HUES64 (cell line): ENCODE measurements around the gene SLC39A11. TPM values are rescaled to one million over a fixed set of nuclear protein-coding genes. Genes with fewer than 3 reads are reported as not detected.
"Not testable (repeated sequence)": the region's sequence is repeated elsewhere in the genome, so short reads cannot be mapped to it uniquely, and the experiment has no call there.

Experiments
- H3K27ac ChIP-seq: 2 replicates; pipeline ENCODE4 v1.7.0; 2013; ENCODE audit warnings: low read depth, low read length, inconsistent platforms
- H3K27me3 ChIP-seq: 2 replicates; pipeline ENCODE4 v1.6.1; 2013; ENCODE audit warnings: mild to moderate bottlenecking, low read length; ENCODE audit not compliant: insufficient read depth
- H3K36me3 ChIP-seq: 2 replicates; pipeline ENCODE4 v1.6.1; 2013; ENCODE audit warnings: mild to moderate bottlenecking, low read length; ENCODE audit not compliant: insufficient read depth
- H3K4me1 ChIP-seq: 2 replicates; pipeline ENCODE4 v1.6.1; 2013; ENCODE audit warnings: mild to moderate bottlenecking, low read length, moderate library complexity; ENCODE audit not compliant: insufficient read depth
- H3K4me3 ChIP-seq: 2 replicates; pipeline ENCODE4 v1.5.1; 2013; ENCODE audit warnings: mild to moderate bottlenecking, low read length, moderate library complexity
- H3K9ac ChIP-seq: 2 replicates; pipeline ENCODE4 v1.6.1; 2013; ENCODE audit warnings: mild to moderate bottlenecking, low read depth, low read length
- H3K9me3 ChIP-seq: 2 replicates; pipeline ENCODE4 v1.6.1; 2013; ENCODE audit warnings: low read depth, low read length; ENCODE audit not compliant: insufficient read depth
- WGBS: fragments of 150-250, 120-280 bp; methylation state at CpG from one replicate; pipeline ENCODE4 v1.1.7; 2013; ENCODE audit warnings: missing lambda C conversion rate; 5-methylcytosine and 5-hydroxymethylcytosine counted together
- polyA plus RNA-seq, 2 experiments: library from polyadenylated mRNA; stranded (reverse); fragments of 50-300 nt; gene quantifications; one replicate each; pipeline ENCODE4 v1.2.3, GENCODE V29; 2013

SLC39A11 gene, protein sequence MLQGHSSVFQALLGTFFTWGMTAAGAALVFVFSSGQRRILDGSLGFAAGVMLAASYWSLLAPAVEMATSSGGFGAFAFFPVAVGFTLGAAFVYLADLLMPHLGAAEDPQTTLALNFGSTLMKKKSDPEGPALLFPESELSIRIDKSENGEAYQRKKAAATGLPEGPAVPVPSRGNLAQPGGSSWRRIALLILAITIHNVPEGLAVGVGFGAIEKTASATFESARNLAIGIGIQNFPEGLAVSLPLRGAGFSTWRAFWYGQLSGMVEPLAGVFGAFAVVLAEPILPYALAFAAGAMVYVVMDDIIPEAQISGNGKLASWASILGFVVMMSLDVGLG
- polyA plus RNA-seq (2013, experiment 1 of 2): 4.6 TPM
- polyA plus RNA-seq (2013, experiment 2 of 2): 6.5 TPM

GRCh38 chr17:73092523-73093135, at the start of gene SLC39A11:
SLC39A11 (minus strand) TSS chr17:73092688; CDS start chr17:73088764, 3,924 bp downstream.
- no peaks in the 10 kb centered on the region for H3K36me3 ChIP-seq
- 19% methylated on average over 23 of the region's 23 CpGs for WGBS
- peak within 1 kb of the TSS; percentile 28; the same call in 1 of the 2 replicates for H3K9ac ChIP-seq
- H3K27me3 ChIP-seq: no peaks in the 10 kb centered on the region
- peaks cover 7% of the 10 kb centered on the region for H3K4me1 ChIP-seq
- H3K4me3 ChIP-seq: peak within 1 kb of the TSS; percentile 66
- H3K27ac ChIP-seq: no peak within 1 kb of the TSS
- no peaks in the 10 kb centered on the region for H3K9me3 ChIP-seq

GRCh38 chr17:73141411-73141810, 48.9 kb upstream of the SLC39A11 start:
- Histone ChIP-seq H3K36me3 (no peaks in the 10 kb centered on the region), H3K4me3 (no peak overlapping the region), H3K27me3 (no peaks in the 10 kb centered on the region), H3K27ac (no peak overlapping the region), H3K9me3 (no peaks in the 10 kb centered on the region), H3K4me1 (no peaks in the 10 kb centered on the region), H3K9ac (no peak overlapping the region)
- 89% methylated on average over 6 of the region's 6 CpGs for WGBS

GRCh38 chr17:73140566-73140965, 48.1 kb upstream of the SLC39A11 start:
- no peaks in the 10 kb centered on the region for H3K4me1 ChIP-seq
- H3K9me3 ChIP-seq: no peaks in the 10 kb centered on the region
- H3K36me3 ChIP-seq: no peaks in the 10 kb centered on the region
- 68% methylated on average over 5 of the region's 5 CpGs for WGBS
- no peak overlapping the region for H3K4me3 ChIP-seq
- H3K27ac ChIP-seq: no peak overlapping the region
- no peak overlapping the region for H3K9ac ChIP-seq
- no peaks in the 10 kb centered on the region for H3K27me3 ChIP-seq

- 67% methylated on average over 4 of the region's 4 CpGs for WGBS
- H3K4me3 ChIP-seq: no peak overlapping the region
- no peak overlapping the region for H3K9ac ChIP-seq
- no peaks in the 10 kb centered on the region for H3K36me3 ChIP-seq
- no peaks in the 10 kb centered on the region for H3K4me1 ChIP-seq
- H3K9me3 ChIP-seq: no peaks in the 10 kb centered on the region
- H3K27ac ChIP-seq: no peak overlapping the region
- H3K27me3 ChIP-seq: no peaks in the 10 kb centered on the region
Measured at GRCh38 chr17:73139296-73139695, 46.8 kb upstream of the SLC39A11 start.

- whole genome bisulfite sequencing: 88% methylated on average over 11 of the region's 11 CpGs
- H3K27me3 ChIP-seq: no peaks in the 10 kb centered on the region
- no peaks in the 10 kb centered on the region for H3K36me3 ChIP-seq
- H3K4me3 ChIP-seq: no peak overlapping the region
- no peaks in the 10 kb centered on the region for H3K4me1 ChIP-seq
- no peak overlapping the region for H3K9ac ChIP-seq
- H3K9me3 ChIP-seq: no peaks in the 10 kb centered on the region
- no peak overlapping the region for H3K27ac ChIP-seq
Measured at GRCh38 chr17:73138541-73139138, 46.2 kb upstream of the SLC39A11 start.

DNA sequence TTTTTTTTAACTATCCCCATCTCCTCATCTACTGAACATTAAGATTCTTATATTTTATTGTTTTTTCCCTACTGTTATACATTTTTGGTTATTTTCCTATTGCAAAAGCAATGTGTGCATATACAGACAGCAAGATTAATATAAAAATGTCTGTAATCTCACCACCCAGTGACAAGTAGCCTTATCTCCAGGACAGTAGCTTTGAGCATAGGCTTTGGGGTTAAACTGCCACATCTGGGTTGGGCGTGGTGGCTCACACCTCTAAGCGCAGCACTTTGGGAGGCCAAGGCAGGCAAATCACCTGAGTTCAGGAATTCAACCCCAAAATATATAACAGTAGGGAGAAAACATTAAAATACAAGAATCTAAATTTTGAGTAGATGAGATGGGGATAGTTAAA, 44.9 kb upstream of the SLC39A11 start:
- H3K9me3 ChIP-seq: no peaks in the 10 kb centered on the region
- no peak overlapping the region for H3K27ac ChIP-seq
- no peaks in the 10 kb centered on the region for H3K36me3 ChIP-seq
- H3K4me3 ChIP-seq: no peak overlapping the region
- 96% methylated on average over 2 of the region's 2 CpGs for WGBS
- peaks cover 3% of the 10 kb centered on the region; the same call in 1 of the 2 replicates for H3K4me1 ChIP-seq
- H3K9ac ChIP-seq: no peak overlapping the region
- H3K27me3 ChIP-seq: no peaks in the 10 kb centered on the region

GRCh38 chr17:73135766-73136165, 43.3 kb upstream of the SLC39A11 start:
- H3K9ac ChIP-seq: no peak overlapping the region
- 94% methylated on average over 3 of the region's 4 CpGs for WGBS
- H3K4me1 ChIP-seq: peaks cover 11% of the 10 kb centered on the region
- H3K36me3 ChIP-seq: no peaks in the 10 kb centered on the region
- H3K4me3 ChIP-seq: no peak overlapping the region
- H3K27ac ChIP-seq: no peak overlapping the region
- H3K9me3 ChIP-seq: no peaks in the 10 kb centered on the region
- no peaks in the 10 kb centered on the region for H3K27me3 ChIP-seq

GRCh38 chr17:73133911-73134649, 41.6 kb upstream of the SLC39A11 start:
- Histone ChIP-seq H3K9ac (no peak overlapping the region), H3K4me3 (no peak overlapping the region), H3K36me3 (no peaks in the 10 kb centered on the region), H3K9me3 (no peaks in the 10 kb centered on the region), H3K27ac (no peak overlapping the region), H3K4me1 (peaks cover 11% of the 10 kb centered on the region), H3K27me3 (no peaks in the 10 kb centered on the region)
- 71% methylated on average over 4 of the region's 4 CpGs for WGBS

- Histone ChIP-seq H3K27me3 (no peaks in the 10 kb centered on the region), H3K4me1 (peaks cover 11% of the 10 kb centered on the region), H3K27ac (no peak overlapping the region), H3K4me3 (no peak overlapping the region), H3K36me3 (no peaks in the 10 kb centered on the region), H3K9ac (no peak overlapping the region), H3K9me3 (no peaks in the 10 kb centered on the region)
- WGBS: 44% methylated on average over 10 of the region's 12 CpGs
Measured at GRCh38 chr17:73132085-73132492, 39.6 kb upstream of the SLC39A11 start.

DNA sequence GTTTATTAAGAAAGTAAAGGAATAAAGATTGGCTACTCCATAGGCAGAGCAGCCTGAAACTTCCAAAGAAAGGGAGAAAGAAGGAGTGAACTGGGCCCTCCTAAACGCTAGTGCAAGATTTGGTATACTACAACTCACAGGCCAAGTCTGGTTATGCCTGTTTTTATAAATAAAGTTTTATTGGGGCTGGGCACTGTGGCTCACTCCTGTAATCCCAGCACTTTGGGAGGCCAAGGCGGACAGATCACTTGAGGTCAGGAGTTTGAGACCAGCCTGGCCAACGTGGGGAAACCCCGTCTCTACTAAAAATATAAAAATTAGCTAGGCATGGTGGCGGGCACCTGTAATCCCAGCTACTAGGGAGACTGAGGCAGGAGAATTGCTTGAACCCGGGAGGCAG, 39.0 kb upstream of the SLC39A11 start:
- H3K27me3 ChIP-seq, H3K4me3 ChIP-seq, H3K36me3 ChIP-seq, H3K27ac ChIP-seq, H3K9me3 ChIP-seq, H3K9ac ChIP-seq: not testable (repeated sequence)
- peaks cover 11% of the 10 kb centered on the region for H3K4me1 ChIP-seq
- 94% methylated on average over 6 of the region's 6 CpGs for WGBS

DNA sequence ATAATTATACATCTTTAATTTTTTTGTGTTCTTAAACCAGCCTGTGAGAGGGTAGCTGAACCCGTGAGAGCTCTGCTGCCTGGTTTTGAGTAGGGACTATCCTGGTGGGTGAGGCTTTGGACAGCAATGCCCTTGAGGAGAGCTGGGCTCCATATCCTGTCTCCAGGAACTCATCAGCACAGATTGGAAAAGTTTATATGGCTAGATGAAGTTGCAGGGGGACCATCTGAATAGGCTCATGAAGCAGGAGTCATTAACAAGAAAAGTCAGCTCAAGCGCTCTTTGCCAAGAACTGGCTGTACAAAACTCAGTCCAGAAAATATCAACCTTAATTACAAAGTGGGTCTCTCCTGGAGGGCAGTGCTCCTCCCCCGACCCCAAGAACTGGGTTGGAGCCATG, 38.5 kb upstream of the SLC39A11 start:
- Histone ChIP-seq H3K36me3 (no peaks in the 10 kb centered on the region), H3K27me3 (no peaks in the 10 kb centered on the region), H3K27ac (no peak overlapping the region), H3K4me3 (no peak overlapping the region), H3K4me1 (peaks cover 11% of the 10 kb centered on the region), H3K9ac (no peak overlapping the region), H3K9me3 (no peaks in the 10 kb centered on the region)
- 89% methylated on average over 3 of the region's 3 CpGs for WGBS
